ENCODE measurements around the gene ZMYND11. TPM values are rescaled to one million over a fixed set of nuclear protein-coding genes. Genes with fewer than 3 reads are reported as not detected.

The ZMYND11 gene
- polyA plus RNA-seq, 3 donors, result 7.0 to 11.8 (median 8.8) TPM

GRCh38 chr10:239109-239508, 103.9 kb downstream of the ZMYND11 start:
- Histone ChIP-seq H3K4me3 (replicated peaks in 1 of 3; ENCODE audit: low read depth in 2 of 3, low read length in 3 of 3) (no peak overlapping the region), H3K36me3 (replicated peaks in 1 of 2; ENCODE audit: control insufficient read depth in 1 of 2, insufficient read depth in 2 of 2, low read length in 2 of 2) (peaks cover 2 to 50% of the 10 kb centered on the region in 2 donors), H3K4me2 (replicated peaks; ENCODE audit: extremely low read depth, low read length, poor library complexity, severe bottlenecking) (no peak overlapping the region), H3K9ac (ENCODE audit: insufficient read depth, low read length, poor library complexity, severe bottlenecking) (no peak overlapping the region), H4K20me1 (ENCODE audit: insufficient read depth, low read length) (no peaks in the 10 kb centered on the region), H3K27ac (ENCODE audit: low read depth in 1 of 2, low read length in 2 of 2) (no peak overlapping the region), H3K4me1 (ENCODE audit: control insufficient read depth in 1 of 2, insufficient read depth in 2 of 2, low read length in 2 of 2) (no peaks in the 10 kb centered on the region), H3K79me2 (ENCODE audit: insufficient read depth, low read length) (no peaks in the 10 kb centered on the region), H3K9me3 (replicated peaks in 1 of 2; ENCODE audit: control insufficient read depth in 1 of 2, insufficient read depth in 1 of 2, low read length in 2 of 2) (no peaks in the 10 kb centered on the region), H2AFZ (ENCODE audit: insufficient read depth, low read depth, low read length, poor library complexity, severe bottlenecking) (no peak overlapping the region), H3K27me3 (ENCODE audit: control insufficient read depth in 2 of 2, insufficient read depth in 2 of 2, low read length in 2 of 2) (no peaks in the 10 kb centered on the region)
- Mint-ChIP-seq H3K36me3 (peaks cover 29 to 30% of the 10 kb centered on the region in 2 donors), H3K27me3 (ENCODE audit: low read depth in 3 of 3) (peaks cover 0 to 2% (median 0%) of the 10 kb centered on the region in 3 donors), H3K4me1 (no peaks in the 10 kb centered on the region), H3K4me3 (no peak overlapping the region), H3K27ac (no peak overlapping the region), H3K9me3 (no peaks in the 10 kb centered on the region)
- no peak for DNase-seq
- no peak for TF ChIP-seq CTCF (IDR thresholded peaks at IDR 0.05)
- intact Hi-C loops (cut with micrococcal nuclease), result no loop called here
- WGBS (ENCODE audit: insufficient coverage), result 100% methylated on average over 1 of the region's 6 CpGs

DNA sequence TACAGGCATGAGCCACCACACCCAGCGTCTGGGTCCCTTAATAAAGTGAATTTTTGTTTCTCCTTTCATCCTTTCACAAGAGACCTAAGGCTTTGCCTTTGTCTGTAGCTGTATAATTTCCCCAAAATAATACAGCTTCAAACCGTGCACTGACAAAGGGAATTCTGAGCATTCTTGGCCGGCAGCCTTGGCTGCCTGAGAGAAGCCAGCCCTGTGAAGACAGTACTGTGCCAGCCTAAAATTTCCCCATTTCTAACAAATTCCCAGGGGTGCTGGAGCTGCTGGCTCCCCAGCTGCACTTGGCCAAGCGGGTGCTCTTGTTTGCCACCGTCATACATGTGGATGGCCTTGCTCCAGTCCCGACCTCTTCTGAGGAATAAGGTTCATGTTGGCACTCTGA, 106.2 kb downstream of the ZMYND11 start:
- peaks cover 0 to 2% (median 0%) of the 10 kb centered on the region in 3 donors for H3K27me3 Mint-ChIP-seq (ENCODE audit: low read depth in 3 of 3)
- H3K9me3 Mint-ChIP-seq, result no peaks in the 10 kb centered on the region
- Histone ChIP-seq H2AFZ (ENCODE audit: insufficient read depth, low read depth, low read length, poor library complexity, severe bottlenecking) (no peak overlapping the region), H3K9ac (ENCODE audit: insufficient read depth, low read length, poor library complexity, severe bottlenecking) (no peak overlapping the region), H3K4me3 (replicated peaks in 1 of 3; ENCODE audit: low read depth in 2 of 3, low read length in 3 of 3) (no peak overlapping the region), H3K4me2 (replicated peaks; ENCODE audit: extremely low read depth, low read length, poor library complexity, severe bottlenecking) (no peak overlapping the region), H3K27ac (ENCODE audit: low read depth in 1 of 2, low read length in 2 of 2) (no peak overlapping the region), H3K9me3 (replicated peaks in 1 of 2; ENCODE audit: control insufficient read depth in 1 of 2, insufficient read depth in 1 of 2, low read length in 2 of 2) (no peaks in the 10 kb centered on the region), H3K79me2 (ENCODE audit: insufficient read depth, low read length) (no peaks in the 10 kb centered on the region), H4K20me1 (ENCODE audit: insufficient read depth, low read length) (no peaks in the 10 kb centered on the region), H3K4me1 (ENCODE audit: control insufficient read depth in 1 of 2, insufficient read depth in 2 of 2, low read length in 2 of 2) (no peaks in the 10 kb centered on the region), H3K27me3 (ENCODE audit: control insufficient read depth in 2 of 2, insufficient read depth in 2 of 2, low read length in 2 of 2) (no peaks in the 10 kb centered on the region), H3K36me3 (replicated peaks in 1 of 2; ENCODE audit: control insufficient read depth in 1 of 2, insufficient read depth in 2 of 2, low read length in 2 of 2) (peaks cover 10 to 56% of the 10 kb centered on the region in 2 donors)
- no peak for DNase-seq
- peaks cover 36 to 38% of the 10 kb centered on the region in 2 donors for H3K36me3 Mint-ChIP-seq
- intact Hi-C loops (cut with micrococcal nuclease), result no loop called here
- no peak overlapping the region for H3K4me3 Mint-ChIP-seq
- 92% methylated on average over 4 of the region's 6 CpGs for WGBS (ENCODE audit: insufficient coverage)
- H3K27ac Mint-ChIP-seq, result no peak overlapping the region
- no peak for TF ChIP-seq CTCF (IDR thresholded peaks at IDR 0.05)
- H3K4me1 Mint-ChIP-seq, result no peaks in the 10 kb centered on the region
